HG02885 (cell line): ENCODE results near the gene TBX5.

Experiments used
- ATAC-seq: cut with Tn5 transposase; IDR thresholded peaks from one replicate; pipeline ENCODE4 v1.9.1; 2021; ENCODE audit warnings: mild to moderate bottlenecking; ENCODE audit not compliant: unreplicated experiment, poor library complexity

The TBX5 gene

GRCh38 chr12:114405519-114406271 is at the start of gene TBX5:
TBX5 (minus strand) TSS chr12:114406144; CDS start chr12:114403898, 2,246 bp downstream.
- no peak for ATAC-seq

DNA sequence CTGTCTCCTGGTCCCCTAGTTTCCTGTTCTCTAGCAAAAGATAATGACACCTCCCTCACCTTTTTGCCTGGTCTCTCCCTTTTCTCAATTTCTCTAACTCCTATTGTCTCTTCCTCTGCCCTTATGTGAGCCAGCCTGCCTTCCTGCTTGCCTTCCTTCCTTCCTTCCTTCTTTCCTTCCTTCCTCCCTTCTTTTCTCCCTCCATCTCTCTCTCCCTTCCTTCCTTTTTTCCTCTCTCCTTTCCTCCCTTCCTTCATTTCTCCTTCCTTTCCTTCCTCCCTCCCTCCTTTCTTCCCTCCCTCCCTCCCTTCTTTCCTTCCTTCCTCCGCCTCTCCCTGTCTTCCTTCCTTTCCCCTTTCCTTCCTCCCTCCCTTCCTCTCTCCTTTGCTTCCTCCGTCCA is 45.7 kb upstream of the TBX5 start:
- ATAC-seq, result no peak

DNA sequence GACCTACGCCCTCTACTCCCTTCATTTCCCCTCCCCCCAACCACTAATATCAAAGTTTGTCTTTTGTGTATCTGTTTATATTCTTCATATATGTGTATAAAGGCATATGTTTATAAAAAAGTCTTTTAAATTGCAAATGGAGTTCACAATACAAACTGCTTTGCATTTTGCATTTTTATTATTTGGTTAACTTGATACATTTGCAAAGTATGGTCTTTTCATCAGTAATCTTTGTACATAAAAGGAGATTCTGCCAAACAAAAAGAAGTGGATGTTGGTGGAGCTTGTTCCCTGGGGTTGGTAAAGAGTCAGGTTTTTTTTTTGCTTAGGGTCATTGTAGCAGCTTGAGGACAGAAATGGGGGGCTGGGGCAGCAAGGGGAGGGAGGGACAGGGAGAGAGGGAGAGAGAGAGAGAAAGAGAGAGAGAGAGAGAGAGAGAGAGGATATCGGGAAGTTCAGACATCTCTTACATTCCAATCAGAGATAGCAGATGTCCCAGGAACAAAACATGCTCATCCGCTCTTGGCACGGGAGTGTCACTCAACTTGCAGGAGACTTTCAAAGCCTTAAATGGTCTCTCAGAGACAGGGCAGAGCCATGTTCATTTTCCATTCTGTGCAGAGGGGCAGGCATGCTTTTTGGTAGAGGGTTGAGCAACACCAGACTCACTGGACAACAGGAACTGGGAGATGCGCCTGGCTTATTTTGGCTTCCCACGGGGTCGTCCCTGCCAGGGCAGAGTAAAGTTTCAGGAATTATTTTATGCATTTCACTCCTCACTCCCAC is 44.8 kb upstream of the TBX5 start:
- ATAC-seq, result no peak

DNA sequence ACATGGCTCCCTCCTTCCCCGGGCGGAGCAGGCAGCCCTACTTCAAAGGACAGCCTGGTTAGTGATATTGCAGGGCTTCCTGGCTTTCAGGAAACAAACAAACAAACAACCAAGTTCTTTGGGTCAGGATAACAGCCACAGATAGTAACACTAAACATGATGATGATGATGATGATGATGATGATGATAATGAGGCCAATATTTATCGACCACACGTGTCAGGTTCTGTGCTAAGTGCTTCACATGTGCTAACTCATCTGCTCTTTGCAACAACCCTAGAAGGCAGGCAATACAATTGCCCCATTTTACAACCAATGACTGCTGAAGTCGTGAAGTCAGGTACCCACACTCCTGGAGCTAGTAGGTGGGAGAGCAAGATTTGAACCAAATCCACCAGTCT is 44.1 kb upstream of the TBX5 start:
- ATAC-seq, result no peak

GRCh38 chr12:114448618-114448933 is 42.6 kb upstream of the TBX5 start:
- ATAC-seq, result no peak

- no peak for ATAC-seq
Measured at GRCh38 chr12:114447799-114448617, 42.1 kb upstream of the TBX5 start.

- no peak for ATAC-seq
Measured at GRCh38 chr12:114447274-114447716, 41.4 kb upstream of the TBX5 start.

DNA sequence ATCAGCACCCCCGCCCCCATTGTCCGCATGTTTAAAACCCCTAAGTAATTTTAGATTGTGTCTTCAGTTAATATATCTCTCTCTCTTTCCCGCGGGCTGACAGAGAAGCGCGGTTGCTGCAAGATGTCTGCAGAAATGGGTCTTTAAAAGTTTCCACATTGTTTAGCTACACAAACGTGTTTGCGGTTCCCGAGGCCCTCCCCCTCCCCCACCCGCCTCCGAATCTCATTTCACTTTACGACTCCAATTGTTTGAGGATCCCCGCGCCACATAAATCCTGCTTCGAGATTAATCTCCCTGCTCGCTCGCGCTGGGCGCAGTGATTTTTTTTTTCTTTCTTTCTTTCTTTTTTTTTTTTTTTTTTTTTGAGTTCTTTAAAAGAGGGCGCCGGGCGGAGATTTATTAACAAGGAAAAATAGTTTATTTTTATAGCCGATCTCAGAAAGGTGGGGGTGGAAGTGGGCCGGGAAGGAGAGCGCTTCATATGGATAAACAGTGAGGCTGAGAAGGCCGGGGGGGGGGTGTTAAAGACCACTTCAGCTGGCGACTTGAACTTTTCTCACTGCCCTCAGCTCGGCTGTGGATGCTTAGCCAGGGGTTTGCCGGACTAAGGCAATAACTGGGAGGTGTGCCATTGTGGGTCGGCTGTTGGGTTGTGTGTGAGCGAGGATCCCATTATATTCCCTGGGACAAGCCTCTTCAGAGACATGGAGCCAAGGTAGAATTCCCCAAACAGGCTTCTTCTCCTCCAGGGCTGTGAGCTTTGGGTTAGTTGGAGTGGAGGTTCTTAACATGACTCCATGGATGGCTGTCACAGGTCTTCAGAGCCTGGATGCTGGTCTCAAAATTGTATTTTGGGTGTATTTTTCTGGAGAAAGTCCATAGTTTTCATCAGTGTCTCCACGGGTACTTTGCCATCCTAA is 39.7 kb upstream of the TBX5 start:
- no peak for ATAC-seq

DNA sequence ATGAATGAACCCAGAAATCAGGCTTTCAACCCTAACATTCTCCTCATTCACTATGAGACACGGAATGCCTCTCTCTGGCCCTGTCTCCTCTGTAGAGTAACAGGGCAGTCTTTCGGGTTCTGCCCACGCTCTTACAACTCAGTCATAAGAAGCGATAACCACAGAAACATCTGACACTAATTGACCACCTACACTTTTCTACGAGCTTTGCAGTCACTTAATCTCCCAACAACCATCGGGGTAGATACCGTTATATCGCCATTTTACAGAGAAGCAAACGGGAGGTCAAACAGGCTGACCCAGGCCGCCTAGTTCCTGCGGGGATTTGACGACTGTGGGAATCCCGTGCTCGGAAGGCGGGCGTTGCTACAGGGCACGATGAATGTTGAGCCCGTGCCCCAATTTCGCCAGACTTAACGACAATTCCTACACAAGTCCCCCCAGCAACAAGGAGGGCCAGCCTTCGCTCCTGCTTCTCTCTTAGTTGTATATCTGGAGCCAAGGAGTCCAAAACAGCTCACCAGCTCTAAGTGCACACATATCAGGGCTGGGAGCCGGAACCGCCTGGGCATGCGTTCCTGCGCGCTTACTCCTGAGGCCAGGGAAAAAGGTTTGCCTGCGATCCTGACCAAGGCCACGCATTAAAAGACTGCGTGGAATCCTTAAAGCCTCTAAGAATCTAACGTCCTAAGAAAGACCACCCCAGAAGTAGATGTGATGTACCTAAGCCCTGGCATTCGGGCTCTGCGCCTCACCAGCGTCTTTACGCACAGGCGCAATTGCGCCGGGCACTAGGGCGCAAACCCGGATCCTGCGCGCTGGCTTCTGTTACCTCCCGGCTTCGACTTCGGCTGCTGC is 38.7 kb upstream of the TBX5 start:
- no peak for ATAC-seq

DNA sequence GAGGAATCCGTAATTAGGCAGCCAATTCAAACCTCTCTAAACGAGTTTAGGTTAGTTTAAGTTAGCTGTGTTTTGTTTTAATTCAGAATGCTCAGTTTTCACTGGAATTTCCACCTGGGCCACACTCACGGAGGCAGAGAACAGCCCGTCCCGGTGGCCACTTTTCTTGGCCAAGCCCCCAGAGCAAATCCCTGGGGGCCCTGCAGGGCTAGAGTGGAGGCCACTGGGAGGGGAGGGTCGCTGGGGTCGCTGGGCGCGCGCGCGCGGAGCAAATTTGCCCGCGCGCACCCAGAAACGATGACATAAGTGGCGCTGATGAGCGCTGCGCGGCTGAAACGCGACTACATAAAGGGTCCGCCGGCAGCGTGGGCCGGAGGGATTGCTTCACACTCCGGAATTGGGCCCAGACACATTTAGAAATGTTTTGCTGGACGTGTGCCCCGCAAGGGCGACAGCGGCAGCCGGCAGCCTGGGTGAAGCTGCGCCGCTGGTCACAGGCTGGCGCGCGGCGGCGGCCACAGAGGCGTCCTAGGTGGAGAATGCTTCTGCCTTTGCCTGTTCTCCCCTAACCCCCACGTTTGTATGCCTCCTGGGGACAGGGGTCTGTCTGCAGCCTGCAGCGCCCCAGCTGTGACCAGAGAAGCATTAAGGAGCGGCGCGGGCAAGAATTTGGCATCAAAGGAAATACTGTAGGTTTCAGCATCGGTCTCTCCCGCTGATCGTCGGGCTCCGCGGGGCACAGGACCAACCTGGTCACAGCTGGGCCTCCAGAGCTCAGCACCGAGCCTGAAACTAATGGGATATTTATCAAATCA is 37.9 kb upstream of the TBX5 start:
- ATAC-seq, result no peak

DNA sequence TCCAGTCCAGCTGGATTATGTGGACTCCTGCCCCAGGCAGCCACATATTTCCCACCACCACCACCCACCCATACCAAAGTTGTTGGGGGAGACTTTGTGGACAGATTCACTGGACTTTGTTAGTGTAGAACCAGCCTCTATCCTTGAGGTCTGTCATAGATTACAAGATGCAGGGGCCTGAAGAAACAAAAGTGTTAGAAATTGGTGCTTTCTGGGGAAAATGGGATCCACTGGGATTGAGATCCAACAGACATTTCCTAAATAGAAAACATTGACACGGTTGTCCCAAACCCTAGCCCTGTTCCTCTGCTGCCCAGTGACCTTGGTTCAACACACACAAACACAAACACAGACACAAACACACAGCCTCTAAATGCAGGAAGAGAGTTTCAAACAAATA is 36.6 kb upstream of the TBX5 start:
- ATAC-seq, result no peak

GRCh38 chr12:114441545-114441944 is 35.6 kb upstream of the TBX5 start:
- ATAC-seq, result no peak

DNA sequence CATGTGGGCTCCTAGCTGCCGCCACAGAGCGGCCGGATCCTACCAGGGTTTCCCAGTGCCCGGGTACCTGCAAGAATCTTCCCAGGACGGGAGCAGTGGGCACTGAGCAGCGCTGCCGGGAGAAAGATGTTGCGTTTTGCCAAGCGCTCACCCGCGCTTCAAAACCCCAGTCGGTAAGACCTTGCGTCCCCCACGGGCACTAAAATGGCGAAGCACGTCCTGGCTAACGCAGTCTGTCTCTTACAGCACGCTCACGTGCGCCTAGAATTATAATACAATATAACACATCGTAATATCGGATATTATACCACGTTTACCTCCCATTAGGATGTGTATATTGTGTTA is 35.1 kb upstream of the TBX5 start:
- ATAC-seq, result no peak

DNA sequence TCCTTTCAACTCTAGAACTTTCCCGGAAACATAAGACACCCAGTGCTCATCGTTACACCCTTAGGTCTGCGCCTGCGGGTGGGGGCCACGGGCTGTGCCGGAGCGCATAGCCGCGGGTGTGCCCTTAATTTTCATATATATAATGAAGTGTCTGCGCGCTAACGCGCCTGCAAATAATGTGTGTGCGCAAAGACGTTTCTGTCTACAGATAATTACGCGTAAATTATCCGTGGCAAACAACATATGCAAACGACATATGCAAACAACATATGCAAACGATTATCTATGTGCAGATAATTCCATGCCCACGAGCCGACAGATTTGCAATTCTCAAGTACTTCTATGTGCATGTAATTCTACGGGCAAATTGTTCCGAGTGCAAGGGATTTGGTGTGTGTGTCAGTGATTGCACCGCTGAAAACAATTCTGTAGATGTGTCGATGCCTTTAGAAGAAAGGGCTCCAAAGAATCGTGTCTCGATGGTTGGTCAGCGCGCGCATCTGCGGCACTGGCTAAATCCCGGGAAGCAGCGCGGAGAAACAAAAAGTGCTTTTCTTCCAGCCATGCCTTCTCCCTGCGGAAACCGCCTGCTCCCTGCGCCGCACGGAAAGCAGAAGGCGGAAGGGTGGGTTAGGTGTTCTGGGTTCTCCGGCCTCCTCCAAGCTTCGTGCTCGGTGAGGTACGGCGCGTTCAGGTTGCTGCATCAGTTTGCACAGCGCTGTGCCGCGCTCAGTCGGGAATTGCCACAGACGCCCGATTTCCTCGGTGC is 34.5 kb upstream of the TBX5 start:
- no peak for ATAC-seq

DNA sequence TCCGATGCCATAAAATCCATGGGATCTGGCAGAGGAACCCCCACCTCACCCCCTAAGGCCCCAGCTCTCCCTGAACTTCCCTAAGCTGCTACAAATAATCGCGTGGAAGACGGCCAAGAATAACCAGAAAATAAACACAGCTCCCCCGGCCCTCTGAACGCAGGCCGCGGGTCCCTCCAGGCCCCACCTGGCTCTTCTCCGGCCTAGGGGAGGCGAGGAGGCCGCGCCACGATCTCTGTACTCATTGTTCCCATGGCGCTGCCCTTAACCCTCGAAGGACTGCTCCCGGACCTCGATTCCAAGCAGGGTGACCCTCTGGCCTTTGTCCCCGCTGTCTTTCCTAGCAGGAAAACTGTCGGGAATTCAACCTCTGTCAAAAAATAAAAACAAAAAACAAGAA is 33.9 kb upstream of the TBX5 start:
- ATAC-seq, result no peak

- no peak for ATAC-seq
Measured at GRCh38 chr12:114439261-114439683, 33.3 kb upstream of the TBX5 start.

DNA sequence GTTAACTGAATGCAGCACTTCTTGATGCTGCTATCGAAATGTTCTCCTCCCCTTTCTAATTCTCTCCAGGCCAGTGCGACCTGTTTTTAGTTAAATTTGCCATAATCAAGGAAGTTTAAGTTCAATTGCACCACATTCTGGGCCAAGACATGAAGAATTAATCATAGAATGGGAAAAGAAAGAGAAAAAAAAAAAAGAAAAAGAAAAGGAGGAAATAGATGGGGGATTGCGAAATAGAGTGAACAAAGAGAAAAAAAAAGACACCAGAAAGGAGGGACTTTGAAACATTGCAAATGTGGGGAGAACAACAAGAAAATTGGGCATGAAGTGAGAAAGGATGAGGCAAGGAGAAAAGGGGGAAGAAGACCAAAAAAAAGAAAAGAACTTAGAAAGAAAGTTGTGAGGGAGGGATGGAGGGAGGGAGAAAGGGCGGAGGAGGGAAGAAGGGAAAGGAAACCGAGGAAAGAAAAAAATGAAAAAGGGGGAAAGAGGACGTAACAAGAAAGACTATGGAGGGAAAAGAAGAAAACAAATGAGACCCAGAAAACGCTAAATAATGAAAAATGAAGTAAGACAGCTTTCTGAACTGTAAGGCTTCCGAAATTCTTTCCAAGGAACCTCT is 32.8 kb upstream of the TBX5 start:
- ATAC-seq, result no peak
